Measurements from ENCODE around the gene ZNF282. TPM values are rescaled to one million over a fixed set of nuclear protein-coding genes. Genes with fewer than 3 reads are reported as not detected.

ZNF282 gene
- total and polyA plus RNA-seq, 9 of the 15 experiments (the other 6 are each of a cell fraction or from before 2014, with no cell fraction given) = 0.76 to 58.6 (median 17.4) TPM

GRCh38 chr7:149239345-149240143, 44.2 kb downstream of the ZNF282 start, which contains the start of gene ZNF212 (continued):
- TF ChIP-seq STAT6 (CRISPR knock-in tag; IDR thresholded peaks at IDR 0.05) = no peak; the same call in 1 of the 2 replicates
- TF ChIP-seq BRF2 (IDR thresholded peaks at IDR 0.05; ENCODE audit: borderline replicate concordance, insufficient read depth, insufficient read length) = no peak
- TF ChIP-seq IRF9 (tag; IDR thresholded peaks at IDR 0.05) = no peak
- TF ChIP-seq PCBP2 (IDR thresholded peaks at IDR 0.05; ENCODE audit: low read depth, low read length, poor library complexity, severe bottlenecking) = no peak
- no peak for TF ChIP-seq HMBOX1 (IDR thresholded peaks at IDR 0.05)
- no peak for TF ChIP-seq PRMT5 (CRISPR knock-in tag; IDR thresholded peaks at IDR 0.05)
- TF ChIP-seq JUNB (CRISPR knock-in tag; conservative IDR thresholded peaks at IDR 0.05) = no peak
- TF ChIP-seq, protein P1, sequence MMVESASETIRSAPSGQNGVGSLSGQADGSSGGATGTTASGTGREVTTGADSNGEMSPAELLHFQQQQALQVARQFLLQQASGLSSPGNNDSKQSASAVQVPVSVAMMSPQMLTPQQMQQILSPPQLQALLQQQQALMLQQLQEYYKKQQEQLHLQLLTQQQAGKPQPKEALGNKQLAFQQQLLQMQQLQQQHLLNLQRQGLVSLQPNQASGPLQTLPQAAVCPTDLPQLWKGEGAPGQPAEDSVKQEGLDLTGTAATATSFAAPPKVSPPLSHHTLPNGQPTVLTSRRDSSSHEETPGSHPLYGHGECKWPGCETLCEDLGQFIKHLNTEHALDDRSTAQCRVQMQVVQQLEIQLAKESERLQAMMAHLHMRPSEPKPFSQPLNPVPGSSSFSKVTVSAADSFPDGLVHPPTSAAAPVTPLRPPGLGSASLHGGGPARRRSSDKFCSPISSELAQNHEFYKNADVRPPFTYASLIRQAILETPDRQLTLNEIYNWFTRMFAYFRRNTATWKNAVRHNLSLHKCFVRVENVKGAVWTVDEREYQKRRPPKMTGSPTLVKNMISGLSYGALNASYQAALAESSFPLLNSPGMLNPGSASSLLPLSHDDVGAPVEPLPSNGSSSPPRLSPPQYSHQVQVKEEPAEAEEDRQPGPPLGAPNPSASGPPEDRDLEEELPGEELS (CRISPR knock-in tag; IDR thresholded peaks at IDR 0.05; ENCODE audit: borderline replicate concordance) = no peak
- peak; percentile 98 for TF ChIP-seq C11orf30 (IDR thresholded peaks at IDR 0.05; ENCODE audit: low read depth)
- TF ChIP-seq, protein P2, sequence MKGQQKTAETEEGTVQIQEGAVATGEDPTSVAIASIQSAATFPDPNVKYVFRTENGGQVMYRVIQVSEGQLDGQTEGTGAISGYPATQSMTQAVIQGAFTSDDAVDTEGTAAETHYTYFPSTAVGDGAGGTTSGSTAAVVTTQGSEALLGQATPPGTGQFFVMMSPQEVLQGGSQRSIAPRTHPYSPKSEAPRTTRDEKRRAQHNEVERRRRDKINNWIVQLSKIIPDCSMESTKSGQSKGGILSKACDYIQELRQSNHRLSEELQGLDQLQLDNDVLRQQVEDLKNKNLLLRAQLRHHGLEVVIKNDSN (CRISPR knock-in tag; IDR thresholded peaks at IDR 0.05) = no peak
- TF ChIP-seq TEAD4 (IDR thresholded peaks at IDR 0.05; ENCODE audit: low read length) = no peak
- TF ChIP-seq TEAD4 (CRISPR knock-in tag; IDR thresholded peaks at IDR 0.05; ENCODE audit: borderline replicate concordance) = no peak
- TF ChIP-seq DMBX1 (CRISPR knock-in tag; IDR thresholded peaks at IDR 0.05; ENCODE audit: borderline replicate concordance) = peak; percentile 68; the same call in 1 of the 2 replicates
- TF ChIP-seq TARDBP (IDR thresholded peaks at IDR 0.05) = 0 out of 2 replicates have a peak, but pooled peaks have one; percentile 57
- TF ChIP-seq ZNF324 (CRISPR knock-in tag; IDR thresholded peaks at IDR 0.05) = no peak
- 0 out of 2 replicates have a peak, but pooled peaks have one; percentile 61 for TF ChIP-seq ZFPM2 (CRISPR knock-in tag; IDR thresholded peaks at IDR 0.05)
- peak; percentile 57 for TF ChIP-seq NCOR1 (IDR thresholded peaks at IDR 0.05)
